GM21528 (cell line): ENCODE results near the gene TMEM121B.
"Not testable (repeated sequence)": the region's sequence is repeated elsewhere in the genome, so short reads cannot be mapped to it uniquely, and the experiment has no call there.

Source experiments
- ATAC-seq: cut with Tn5 transposase; IDR thresholded peaks from one replicate; pipeline ENCODE4 v1.9.1; 2021; ENCODE audit warnings: mild to moderate bottlenecking, moderate library complexity; ENCODE audit not compliant: unreplicated experiment, low FRiP score

TMEM121B gene

GRCh38 chr22:17121233-17122195 is at the start of gene TMEM121B:
Gene TMEM121B, minus strand, starts transcription at chr22:17121360. Its CDS starts 233 bp downstream, at chr22:17121127.
- no peak for ATAC-seq

- no peak for ATAC-seq
Measured at GRCh38 chr22:17167486-17167885, 46.3 kb upstream of the TMEM121B start.

GRCh38 chr22:17164392-17165024 is 43.3 kb upstream of the TMEM121B start:
- no peak for ATAC-seq

- no peak for ATAC-seq
Measured at GRCh38 chr22:17162731-17163130, 41.6 kb upstream of the TMEM121B start.

GRCh38 chr22:17161991-17162390 is 40.8 kb upstream of the TMEM121B start:
- ATAC-seq = no peak

GRCh38 chr22:17159504-17159951 is 38.4 kb upstream of the TMEM121B start:
- ATAC-seq = peak; percentile 22

- ATAC-seq = peak; percentile 64
Measured at GRCh38 chr22:17158568-17159503, 37.7 kb upstream of the TMEM121B start, which contains the start of gene HDHD5. Gene HDHD5, minus strand, starts transcription at chr22:17159277. Its CDS starts 26 bp downstream, at chr22:17159251.

GRCh38 chr22:17158176-17158567 is 37.0 kb upstream of the TMEM121B start:
- no peak for ATAC-seq

GRCh38 chr22:17157714-17158113 is 36.6 kb upstream of the TMEM121B start:
- ATAC-seq = no peak

GRCh38 chr22:17155941-17156340 is 34.8 kb upstream of the TMEM121B start:
- ATAC-seq = no peak

- ATAC-seq = no peak
Measured at GRCh38 chr22:17152971-17153370, 31.8 kb upstream of the TMEM121B start.

GRCh38 chr22:17152340-17152739 is 31.2 kb upstream of the TMEM121B start:
- no peak for ATAC-seq

GRCh38 chr22:17149076-17149815 is 28.1 kb upstream of the TMEM121B start:
- ATAC-seq = no peak

- not testable (repeated sequence) for ATAC-seq
Measured at GRCh38 chr22:17147458-17147857, 26.3 kb upstream of the TMEM121B start.

GRCh38 chr22:17145021-17145680 is 24.0 kb upstream of the TMEM121B start:
- no peak for ATAC-seq

GRCh38 chr22:17143826-17144225 is 22.7 kb upstream of the TMEM121B start:
- no peak for ATAC-seq

- no peak for ATAC-seq
Measured at GRCh38 chr22:17143101-17143500, 21.9 kb upstream of the TMEM121B start.

GRCh38 chr22:17140826-17141766 is 19.9 kb upstream of the TMEM121B start:
- no peak for ATAC-seq
